Esophagus muscularis mucosa (tissue), 3 donors: Measurements from ENCODE around the gene RTP5.

ENCODE experiments used
- POLR2A ChIP-seq: fragments of 450-650 bp; IDR thresholded peaks from one replicate; pipeline ENCODE4 v1.6.1; 2017; ENCODE audit warnings: antibody characterized with exemption, moderate library complexity, mild to moderate bottlenecking, low read depth
- TF ChIP-seq, protein P1 (sequence below), 3 experiments: fragments of 200-600 bp in 2 of 3; fragments of 450-650 bp in 1 of 3; sonication (generic) in 2 of 3; IDR thresholded peaks; one replicate each; pipeline ENCODE4 v1.5.1; 2017 to 2019; ENCODE audit warnings: antibody characterized with exemption in 3 of 3, mild to moderate bottlenecking in 2 of 3, moderate library complexity in 1 of 3

DNA sequence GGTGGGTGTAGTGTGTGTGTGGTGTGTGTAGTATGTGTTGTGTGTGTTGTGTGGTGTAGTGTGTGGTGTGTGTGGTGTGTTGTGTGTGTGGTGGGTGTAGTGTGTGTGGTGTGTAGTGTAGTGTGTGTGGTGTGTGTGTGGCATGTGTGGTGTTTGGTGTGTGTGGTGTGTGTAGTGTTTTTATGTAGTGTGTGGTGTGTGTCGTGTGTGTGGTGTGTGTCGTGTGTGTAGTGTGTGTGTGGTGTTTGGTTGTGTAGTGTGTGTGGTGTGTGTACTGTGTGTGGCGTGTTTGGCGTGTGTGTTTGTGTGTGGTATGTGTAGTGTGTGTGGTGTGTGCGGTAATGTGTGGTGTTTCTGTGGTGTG, 4.7 kb upstream of the RTP5 start:
- no peak for TF ChIP-seq POLR2A
- TF ChIP-seq, protein P1, sequence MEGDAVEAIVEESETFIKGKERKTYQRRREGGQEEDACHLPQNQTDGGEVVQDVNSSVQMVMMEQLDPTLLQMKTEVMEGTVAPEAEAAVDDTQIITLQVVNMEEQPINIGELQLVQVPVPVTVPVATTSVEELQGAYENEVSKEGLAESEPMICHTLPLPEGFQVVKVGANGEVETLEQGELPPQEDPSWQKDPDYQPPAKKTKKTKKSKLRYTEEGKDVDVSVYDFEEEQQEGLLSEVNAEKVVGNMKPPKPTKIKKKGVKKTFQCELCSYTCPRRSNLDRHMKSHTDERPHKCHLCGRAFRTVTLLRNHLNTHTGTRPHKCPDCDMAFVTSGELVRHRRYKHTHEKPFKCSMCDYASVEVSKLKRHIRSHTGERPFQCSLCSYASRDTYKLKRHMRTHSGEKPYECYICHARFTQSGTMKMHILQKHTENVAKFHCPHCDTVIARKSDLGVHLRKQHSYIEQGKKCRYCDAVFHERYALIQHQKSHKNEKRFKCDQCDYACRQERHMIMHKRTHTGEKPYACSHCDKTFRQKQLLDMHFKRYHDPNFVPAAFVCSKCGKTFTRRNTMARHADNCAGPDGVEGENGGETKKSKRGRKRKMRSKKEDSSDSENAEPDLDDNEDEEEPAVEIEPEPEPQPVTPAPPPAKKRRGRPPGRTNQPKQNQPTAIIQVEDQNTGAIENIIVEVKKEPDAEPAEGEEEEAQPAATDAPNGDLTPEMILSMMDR (IDR thresholded peaks at IDR 0.05) = no peak
